Glutamatergic neuron (in vitro differentiated cells): Measurements from ENCODE around the gene NHERF1. TPM values are rescaled to one million over a fixed set of nuclear protein-coding genes. Genes with fewer than 3 reads are reported as not detected.

ENCODE experiments used
- DNase-seq: peaks from one replicate; pipeline ENCODE4 v3.0.0; 2022
- H3K27ac Mint-ChIP-seq: one replicate; pipeline ENCODE4 v1.8.0; 2020; ENCODE audit warnings: mild to moderate bottlenecking, mixed read lengths, inconsistent platforms; ENCODE audit not compliant: unreplicated experiment
- H3K27me3 Mint-ChIP-seq: one replicate; pipeline ENCODE4 v1.8.0; 2020; ENCODE audit warnings: mild to moderate bottlenecking, moderate library complexity, mixed read lengths, inconsistent platforms; ENCODE audit not compliant: unreplicated experiment
- H3K36me3 Mint-ChIP-seq: one replicate; pipeline ENCODE4 v1.8.0; 2020; ENCODE audit warnings: mild to moderate bottlenecking, mixed read lengths, inconsistent platforms; ENCODE audit not compliant: unreplicated experiment
- H3K4me1 Mint-ChIP-seq: one replicate; pipeline ENCODE4 v1.8.0; 2020; ENCODE audit warnings: mild to moderate bottlenecking, low read depth, mixed read lengths, inconsistent platforms; ENCODE audit not compliant: unreplicated experiment
- H3K4me3 Mint-ChIP-seq: one replicate; pipeline ENCODE4 v1.8.0; 2020; ENCODE audit warnings: mild to moderate bottlenecking, mixed read lengths, inconsistent platforms; ENCODE audit not compliant: unreplicated experiment
- H3K9me3 Mint-ChIP-seq: one replicate; pipeline ENCODE4 v1.8.0; 2020; ENCODE audit warnings: mild to moderate bottlenecking, moderate library complexity, mixed read lengths, inconsistent platforms; ENCODE audit not compliant: unreplicated experiment
- CTCF ChIP-seq: fragments of 200-600 bp; sonication (generic); IDR thresholded peaks from one replicate; pipeline ENCODE4 v1.5.0; 2021; ENCODE audit not compliant: partially characterized antibody, unreplicated experiment
- total RNA-seq: library from RNA; stranded (reverse); fragmentation: NEBNext Ultra II Directional; extraction: Animal tissue kit (Norgen Biotek cat#: 25700); gene quantifications from one replicate; pipeline ENCODE4 v1.2.1, GENCODE V29; 2021; ENCODE audit not compliant: unreplicated experiment

NHERF1 gene
- total RNA-seq, 1 donor from 2014 or later: 26.9 TPM

- Mint-ChIP-seq H3K27ac (no peak overlapping the region), H3K36me3 (no peaks in the 10 kb centered on the region), H3K4me1 (no peaks in the 10 kb centered on the region), H3K9me3 (no peaks in the 10 kb centered on the region), H3K27me3 (peaks cover 3% of the 10 kb centered on the region), H3K4me3 (no peak overlapping the region)
- no peak for TF ChIP-seq CTCF
- no peak for DNase-seq
Observed at GRCh38 chr17:74790161-74791058, 42.0 kb downstream of the NHERF1 start.

- no peak for TF ChIP-seq CTCF
- H3K4me1 Mint-ChIP-seq: peaks cover 2% of the 10 kb centered on the region
- H3K36me3 Mint-ChIP-seq: no peaks in the 10 kb centered on the region
- H3K4me3 Mint-ChIP-seq: no peak overlapping the region
- no peak overlapping the region for H3K27ac Mint-ChIP-seq
- DNase-seq: no peak
- peaks cover 3% of the 10 kb centered on the region for H3K27me3 Mint-ChIP-seq
- H3K9me3 Mint-ChIP-seq: no peaks in the 10 kb centered on the region
Observed at GRCh38 chr17:74792586-74793105, 44.2 kb downstream of the NHERF1 start.

GRCh38 chr17:74795327-74796020 is 47.0 kb downstream of the NHERF1 start:
- peaks cover 3% of the 10 kb centered on the region for H3K27me3 Mint-ChIP-seq
- peaks cover 2% of the 10 kb centered on the region for H3K4me1 Mint-ChIP-seq
- peaks cover 4% of the 10 kb centered on the region for H3K36me3 Mint-ChIP-seq
- no peak for TF ChIP-seq CTCF
- DNase-seq: no peak
- H3K27ac Mint-ChIP-seq: peak overlapping the region; percentile 43
- no peaks in the 10 kb centered on the region for H3K9me3 Mint-ChIP-seq
- no peak overlapping the region for H3K4me3 Mint-ChIP-seq

- peak overlapping the region; percentile 43 for H3K27ac Mint-ChIP-seq
- peaks cover 3% of the 10 kb centered on the region for H3K27me3 Mint-ChIP-seq
- no peak for DNase-seq
- no peak for TF ChIP-seq CTCF
- H3K9me3 Mint-ChIP-seq: peaks cover 2% of the 10 kb centered on the region
- peaks cover 4% of the 10 kb centered on the region for H3K36me3 Mint-ChIP-seq
- no peak overlapping the region for H3K4me3 Mint-ChIP-seq
- peaks cover 2% of the 10 kb centered on the region for H3K4me1 Mint-ChIP-seq
Observed at GRCh38 chr17:74796211-74796610, 47.8 kb downstream of the NHERF1 start.
